NOMO-1 (cell line): Measurements from ENCODE around the gene MTHFD2L.
"Not testable (repeated sequence)": the region's sequence is repeated elsewhere in the genome, so short reads cannot be mapped to it uniquely, and the experiment has no call there.

Source experiments
- DNase-seq, 2 experiments: peaks; one replicate each; lab custom pipeline; 2025; ENCODE audit not compliant: unreplicated experiment in 2 of 2; lab: John Stamatoyannopoulos, UW

The MTHFD2L gene

DNA sequence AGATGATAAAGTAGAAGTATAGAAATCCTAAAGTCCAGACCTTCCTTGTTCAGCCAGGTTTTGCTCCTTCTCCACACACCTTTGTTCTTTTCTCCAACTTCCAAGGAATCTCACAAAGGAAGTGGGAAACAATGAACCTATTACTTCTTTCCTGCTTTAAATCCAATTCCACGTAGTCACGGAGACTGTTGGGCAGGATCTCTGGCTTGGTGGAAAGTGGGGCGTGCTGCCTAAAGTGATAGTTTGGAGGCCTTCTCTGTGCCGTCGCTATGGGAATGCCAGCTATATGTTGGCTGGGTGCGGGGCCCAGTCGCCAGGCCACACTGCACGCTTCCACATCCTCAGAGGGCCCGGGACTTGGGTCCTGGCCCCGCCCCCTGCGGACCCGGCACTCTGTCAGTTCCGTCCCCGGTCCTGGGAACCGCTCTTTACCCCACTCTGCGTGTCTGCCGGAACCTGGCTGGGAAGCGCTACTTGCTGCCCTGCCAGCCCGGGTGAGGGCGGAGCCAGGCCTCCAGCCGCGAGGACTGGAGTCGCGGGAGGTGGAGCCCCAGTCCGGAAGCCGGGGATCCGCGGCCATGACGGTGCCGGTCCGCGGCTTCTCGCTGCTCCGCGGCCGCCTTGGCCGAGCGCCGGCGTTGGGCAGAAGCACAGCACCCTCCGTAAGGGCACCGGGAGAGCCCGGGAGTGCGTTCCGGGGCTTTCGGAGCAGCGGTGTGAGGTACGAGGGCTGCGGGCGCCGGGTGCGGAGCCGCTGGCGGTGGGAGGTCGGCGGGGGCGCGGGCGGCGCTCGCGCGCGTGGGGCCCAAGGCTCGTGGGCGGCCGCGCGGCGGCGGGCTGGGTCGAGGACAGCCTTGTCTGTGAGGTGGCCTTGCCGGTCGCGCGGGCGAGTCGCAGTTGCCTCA lies at the start of gene MTHFD2L:
Gene MTHFD2L, plus strand, starts transcription at position 558 of the 905 bp plus-strand sequence. Its CDS starts 21 bp downstream, at position 579.
- DNase-seq = peak; percentile 67 to 69

GRCh38 chr4:74108457-74109115 lies 49.3 kb upstream of the MTHFD2L start:
- no peak for DNase-seq

DNA sequence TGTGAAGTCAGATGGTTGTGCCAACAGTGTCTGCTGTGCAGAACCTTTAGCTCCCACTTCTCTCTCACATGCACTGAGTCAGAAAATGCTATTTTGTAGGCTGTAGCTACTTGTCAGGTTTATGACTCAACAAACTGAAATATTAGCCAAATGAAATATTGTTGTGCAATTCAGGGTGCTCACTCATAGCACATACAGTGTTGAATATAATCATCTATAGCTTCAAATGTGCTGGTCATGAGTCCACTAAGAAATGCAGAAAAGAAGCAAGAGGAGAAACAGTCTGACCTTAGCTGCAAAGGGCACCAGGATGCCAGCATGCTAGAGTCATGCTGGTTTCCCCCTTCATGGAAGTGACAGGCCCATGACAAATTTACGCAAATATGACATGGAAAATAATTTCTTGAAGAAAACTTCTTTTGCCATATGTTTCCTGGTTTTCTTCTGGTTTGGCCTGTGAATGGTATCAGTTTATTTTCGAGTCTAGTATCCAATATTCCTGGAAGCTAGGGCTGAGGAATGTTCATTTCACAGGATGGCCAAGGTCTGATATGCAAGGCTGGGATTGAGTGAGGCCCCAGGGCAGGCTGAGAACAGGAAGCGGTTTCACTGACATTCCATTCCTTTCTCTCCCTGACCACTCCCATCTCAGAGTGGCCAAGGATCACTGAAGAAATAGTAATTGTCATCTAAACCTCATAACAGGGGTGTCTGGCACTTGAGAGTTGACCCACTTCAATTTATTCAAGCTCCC lies 48.6 kb upstream of the MTHFD2L start:
- peak; percentile 59 to 84 for DNase-seq

DNA sequence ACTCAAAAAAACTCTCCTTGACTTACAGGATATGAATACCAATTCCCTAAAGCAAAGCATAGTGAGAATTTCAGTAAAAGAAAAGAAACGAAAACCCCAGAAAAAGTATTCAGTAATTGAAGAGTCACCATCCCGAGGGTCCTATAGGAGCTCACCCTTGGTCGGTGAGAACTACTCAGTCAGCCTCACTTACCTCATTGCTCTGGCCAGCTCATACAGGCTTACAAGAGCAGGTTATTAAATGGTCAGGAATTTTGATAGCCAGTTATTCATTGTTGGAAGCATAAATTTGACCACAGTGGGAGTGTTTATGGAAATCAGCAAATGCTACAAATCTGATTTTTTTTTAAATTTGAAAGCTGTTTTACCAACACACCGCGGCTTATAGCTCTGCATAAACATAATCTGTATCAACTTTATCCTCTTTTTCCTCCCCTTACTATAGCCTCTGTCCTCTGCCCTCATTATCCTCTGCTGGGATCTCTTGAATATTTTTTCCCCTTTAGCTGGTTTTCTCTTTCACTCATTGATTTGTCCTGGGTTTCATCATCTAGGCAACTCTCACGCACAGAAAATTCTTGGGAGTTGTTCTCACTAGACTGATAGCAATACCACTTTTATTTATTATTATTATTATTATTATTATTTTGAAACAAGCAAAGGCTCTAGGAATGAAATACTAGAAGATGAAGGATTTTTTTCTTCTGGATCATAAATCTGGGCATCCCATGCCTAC lies 47.9 kb upstream of the MTHFD2L start:
- DNase-seq = no peak

DNA sequence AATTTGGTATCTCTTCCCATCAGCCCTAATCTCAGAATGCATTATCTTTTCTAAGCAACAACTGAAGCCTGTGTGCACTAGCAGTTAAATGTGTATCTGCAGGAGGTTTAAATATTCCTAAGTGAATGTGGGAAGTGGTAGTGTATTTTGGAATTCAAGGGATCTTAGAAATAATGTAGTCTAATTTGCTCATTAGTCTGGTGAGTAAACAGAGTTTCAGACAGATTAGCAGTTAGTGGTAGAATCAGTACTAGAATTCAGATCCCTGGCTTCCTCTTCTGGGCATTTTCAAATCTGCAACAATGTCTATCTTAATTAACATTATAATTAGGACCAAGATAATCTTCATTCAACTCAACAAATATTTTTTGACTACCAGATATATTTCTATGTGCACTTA lies 47.2 kb upstream of the MTHFD2L start:
- no peak for DNase-seq

- no peak for DNase-seq
Measured at GRCh38 chr4:74111306-74111975, 46.5 kb upstream of the MTHFD2L start.

DNA sequence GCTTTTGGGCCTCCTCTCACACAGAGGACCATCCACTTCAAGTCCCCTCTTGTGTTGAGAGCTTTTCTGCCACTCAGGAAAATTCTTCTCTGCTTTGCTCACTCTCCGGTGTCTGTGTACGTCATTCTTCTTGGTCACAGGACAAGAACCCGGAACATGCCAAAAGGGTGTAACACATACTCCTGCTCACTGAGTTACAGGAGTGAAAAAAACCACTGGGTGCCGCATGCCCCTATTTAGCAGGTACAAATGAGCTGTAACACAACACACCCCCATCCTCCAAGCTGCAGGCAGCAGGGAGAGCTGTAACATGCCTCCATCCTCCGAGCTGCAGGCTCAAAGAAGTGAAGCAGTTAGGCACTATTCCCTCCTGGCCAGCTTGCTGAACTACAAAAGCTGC lies 45.9 kb upstream of the MTHFD2L start:
- DNase-seq = no peak

DNA sequence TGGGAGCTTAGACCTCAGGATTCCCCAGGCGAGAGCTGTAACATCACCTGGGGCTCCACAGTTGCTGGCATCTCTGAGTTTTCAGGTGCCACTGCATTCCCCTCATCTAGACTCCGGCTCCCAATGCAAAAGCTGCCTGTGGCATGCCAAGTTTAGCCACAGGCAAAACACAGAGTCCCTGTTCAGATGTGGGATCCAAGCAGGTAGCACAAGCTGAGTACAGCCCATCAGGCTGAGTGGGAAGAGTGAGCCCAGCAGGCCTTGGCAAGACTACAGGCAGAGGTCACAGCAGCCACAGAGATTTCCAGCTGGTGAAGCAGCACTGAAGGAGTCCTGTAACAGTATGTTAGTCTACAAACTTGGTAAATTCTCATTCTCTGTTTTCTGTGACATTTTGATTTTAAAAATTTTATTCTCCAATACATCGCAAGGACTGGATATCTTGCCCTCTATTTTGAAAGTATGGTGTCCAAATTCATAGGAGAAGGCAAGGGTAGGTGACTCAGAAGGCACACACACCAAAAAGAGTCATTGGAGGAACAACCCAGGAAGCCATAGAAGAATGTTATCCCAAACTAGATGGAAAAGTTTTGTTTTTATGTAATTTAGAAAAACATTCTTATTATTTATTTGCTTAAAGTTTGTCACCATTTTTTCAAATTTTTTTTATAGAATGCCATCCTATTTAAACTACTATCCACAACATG lies 45.4 kb upstream of the MTHFD2L start:
- no peak for DNase-seq

GRCh38 chr4:74114234-74114633 lies 43.7 kb upstream of the MTHFD2L start:
- no peak for DNase-seq

GRCh38 chr4:74117024-74117534 lies 40.8 kb upstream of the MTHFD2L start:
- DNase-seq = no peak

DNA sequence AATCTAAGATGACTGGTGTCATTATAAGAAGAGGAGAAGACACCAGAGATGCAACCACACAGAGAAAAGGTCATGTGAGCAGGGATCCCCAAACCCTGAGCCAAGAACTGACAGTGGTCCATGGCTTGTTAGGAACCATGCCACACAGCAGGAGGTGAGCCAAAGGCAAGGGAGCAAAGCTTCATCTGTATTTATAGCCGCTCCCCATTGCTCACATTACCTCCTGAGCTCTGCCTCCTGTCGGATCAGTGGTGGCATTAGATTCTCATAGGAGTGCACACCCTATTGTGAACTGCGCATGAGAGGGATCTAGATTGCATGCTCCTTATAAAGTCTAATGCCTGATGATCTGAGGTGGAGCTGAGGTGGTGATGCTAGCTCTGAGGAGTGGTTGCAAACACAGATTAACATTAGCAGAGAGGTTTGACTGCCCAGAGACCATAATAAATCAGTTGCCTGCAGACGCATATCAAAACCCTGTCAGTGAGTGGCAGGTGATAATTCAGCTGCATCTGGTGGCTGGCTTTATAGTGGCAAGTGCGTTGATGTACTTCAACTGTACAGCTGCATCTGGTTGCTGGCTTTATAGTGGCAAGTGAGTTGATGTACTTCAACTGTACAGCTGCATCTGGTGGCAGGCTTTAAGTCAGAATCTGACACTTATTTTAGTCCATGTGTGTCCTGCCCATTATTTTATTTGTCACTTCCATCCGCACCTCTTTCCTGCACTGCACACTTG lies 39.1 kb upstream of the MTHFD2L start:
- DNase-seq = no peak

- no peak for DNase-seq
Measured at GRCh38 chr4:74120086-74120485, 37.8 kb upstream of the MTHFD2L start.

DNA sequence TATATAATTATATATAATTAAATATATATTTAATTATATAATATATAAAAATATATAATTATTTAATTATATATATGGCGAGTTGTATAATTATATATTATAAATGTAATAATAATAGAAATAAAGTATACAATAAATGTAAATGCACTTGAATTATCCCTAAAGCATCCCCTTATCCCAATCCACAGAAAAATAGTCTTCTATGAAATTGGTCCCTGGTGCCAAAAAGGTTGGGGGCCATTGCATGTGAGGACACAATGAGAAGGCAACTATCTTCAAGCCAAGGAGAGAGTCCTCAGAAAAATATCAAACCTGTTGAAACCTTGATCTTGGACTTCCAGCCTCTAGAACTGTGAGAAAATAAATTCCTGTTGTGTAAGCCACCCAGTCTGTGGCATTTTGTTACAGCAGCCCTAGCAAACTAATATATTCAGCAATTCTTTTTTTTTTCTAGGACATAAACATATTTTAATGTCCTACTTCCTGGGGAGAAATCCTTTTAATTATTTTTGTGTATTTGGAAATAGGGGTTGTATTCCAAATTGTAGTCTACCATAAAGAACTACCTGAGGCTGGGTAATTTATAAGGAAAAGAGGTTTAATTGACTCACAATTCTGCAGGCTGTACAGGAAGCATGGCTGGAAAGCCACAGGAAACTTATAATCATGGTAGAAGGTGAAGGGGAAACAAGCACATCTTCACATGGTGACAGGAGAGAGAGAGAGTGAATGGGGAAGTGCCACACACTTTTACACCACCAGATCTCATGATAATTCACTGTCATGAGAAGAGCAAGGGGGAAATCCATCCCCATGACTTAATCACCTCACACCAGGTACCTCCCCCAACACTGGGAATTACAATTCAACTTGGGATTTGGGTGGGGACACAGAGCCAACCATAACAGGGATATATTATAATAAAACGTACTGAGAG lies 36.0 kb upstream of the MTHFD2L start:
- no peak for DNase-seq

GRCh38 chr4:74123065-74123728 lies 34.7 kb upstream of the MTHFD2L start:
- DNase-seq = no peak

GRCh38 chr4:74125029-74125428 lies 32.9 kb upstream of the MTHFD2L start:
- no peak for DNase-seq

DNA sequence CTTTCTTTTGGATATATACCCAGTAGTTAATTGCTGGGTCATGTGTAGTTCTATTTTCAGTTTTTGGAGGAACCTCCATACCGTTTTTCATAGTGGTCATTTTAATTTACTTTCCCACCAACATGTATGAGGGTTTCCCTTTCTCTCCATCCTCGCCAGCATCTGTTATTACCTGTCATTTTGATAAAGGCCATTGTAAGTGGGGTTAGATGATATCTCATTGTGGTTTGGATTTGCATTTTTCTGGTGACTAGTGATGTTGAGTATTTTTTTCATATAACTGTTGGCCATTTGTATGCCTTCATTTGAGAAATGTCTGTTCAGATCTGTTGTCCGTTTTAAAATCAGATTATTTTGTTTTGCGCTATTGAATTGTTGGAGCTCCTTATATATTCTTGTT lies 30.2 kb upstream of the MTHFD2L start:
- no peak for DNase-seq

DNA sequence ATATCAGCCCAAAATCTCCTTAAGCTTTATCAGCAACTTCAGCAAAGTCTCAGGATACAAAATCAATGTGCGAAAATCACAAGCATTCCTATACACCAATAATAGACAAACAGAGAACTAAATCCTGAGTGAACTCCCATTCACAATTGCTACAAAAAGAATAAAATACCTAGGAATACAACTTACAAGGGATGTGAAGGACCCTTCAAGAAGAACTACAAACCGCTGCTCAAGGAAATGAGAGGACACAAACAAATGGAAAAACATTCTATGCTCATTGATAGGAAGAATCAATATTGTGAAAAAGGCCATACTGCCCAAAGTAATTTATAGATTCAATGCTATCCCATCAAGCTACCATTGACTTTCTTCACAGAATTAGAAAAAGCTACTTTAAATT lies 27.1 kb upstream of the MTHFD2L start:
- not testable (repeated sequence) for DNase-seq
